Trophoblast cell (in vitro differentiated cells and primary cell): ENCODE results near the gene MBP.

Experiments used
- DNase-seq, 2 donors: peaks; one replicate each; pipeline ENCODE4 v3.0.0-alpha.2; 2016
- H2AFZ ChIP-seq: 2 replicates; pipeline ENCODE4 v1.6.1; 2013; ENCODE audit warnings: low read length, moderate library complexity, mild to moderate bottlenecking; ENCODE audit not compliant: insufficient read depth, poor library complexity
- H2AK5ac ChIP-seq: 2 replicates; pipeline ENCODE4 v1.6.1; 2013; ENCODE audit warnings: mild to moderate bottlenecking, low read length
- H2BK120ac ChIP-seq: 2 replicates; pipeline ENCODE4 v1.6.1; 2013; ENCODE audit warnings: low read length, mild to moderate bottlenecking, moderate library complexity; ENCODE audit not compliant: insufficient read depth, poor library complexity
- H2BK12ac ChIP-seq: 2 replicates; pipeline ENCODE4 v1.6.1; 2013; ENCODE audit warnings: mild to moderate bottlenecking, low read length, moderate library complexity
- H2BK5ac ChIP-seq: 2 replicates; pipeline ENCODE4 v1.6.1; 2013; ENCODE audit warnings: low read length, low read depth, moderate library complexity, mild to moderate bottlenecking; ENCODE audit not compliant: poor library complexity
- H3K14ac ChIP-seq: 2 replicates; pipeline ENCODE4 v1.6.1; 2013; ENCODE audit warnings: mild to moderate bottlenecking, low read length
- H3K18ac ChIP-seq: 2 replicates; pipeline ENCODE4 v1.6.1; 2013; ENCODE audit warnings: mild to moderate bottlenecking, low read length
- H3K23ac ChIP-seq: 2 replicates; pipeline ENCODE4 v1.6.1; 2013; ENCODE audit warnings: low read length
- H3K27ac ChIP-seq: 2 replicates; pipeline ENCODE4 v1.5.1; 2013; ENCODE audit warnings: low read depth, mild to moderate bottlenecking, inconsistent platforms, low read length, moderate library complexity
- H3K27me3 ChIP-seq: 2 replicates; pipeline ENCODE4 v1.6.1; 2013; ENCODE audit warnings: inconsistent platforms, mild to moderate bottlenecking, low read length, moderate library complexity; ENCODE audit not compliant: insufficient read depth
- H3K36me3 ChIP-seq, 2 experiments: 1 replicate in 1 of 2; 2 replicates in 1 of 2; pipeline ENCODE4 v1.6.1; 2013; ENCODE audit warnings: low read length in 2 of 2, mild to moderate bottlenecking in 2 of 2, moderate library complexity in 1 of 2; ENCODE audit not compliant: insufficient read depth in 2 of 2, control insufficient read depth in 1 of 2
- H3K4ac ChIP-seq: 2 replicates; pipeline ENCODE4 v1.6.1; 2013; ENCODE audit warnings: low read depth, mild to moderate bottlenecking, low read length, moderate library complexity
- H3K4me1 ChIP-seq, 2 experiments: 1 replicate in 1 of 2; 2 replicates in 1 of 2; pipeline ENCODE4 v1.6.1; 2013; ENCODE audit warnings: low read length in 2 of 2, mild to moderate bottlenecking in 2 of 2, moderate library complexity in 1 of 2; ENCODE audit not compliant: insufficient read depth in 2 of 2, control insufficient read depth in 1 of 2
- H3K4me2 ChIP-seq: 2 replicates; pipeline ENCODE4 v1.6.1; 2013; ENCODE audit warnings: inconsistent platforms, mild to moderate bottlenecking, low read length, moderate library complexity
- H3K4me3 ChIP-seq: 2 replicates; pipeline ENCODE4 v1.5.1; 2013; ENCODE audit warnings: mild to moderate bottlenecking, low read depth, low read length, inconsistent platforms
- H3K79me1 ChIP-seq: one replicate; pipeline ENCODE4 v1.6.1; 2013; ENCODE audit warnings: low read length
- H3K79me2 ChIP-seq: 2 replicates; pipeline ENCODE4 v1.6.1; 2013; ENCODE audit warnings: low read length, mild to moderate bottlenecking; ENCODE audit not compliant: control insufficient read depth, insufficient read depth, poor library complexity
- H3K9ac ChIP-seq: 2 replicates; pipeline ENCODE4 v1.6.1; 2013; ENCODE audit warnings: mild to moderate bottlenecking, low read length
- H3K9me3 ChIP-seq: 2 replicates; pipeline ENCODE4 v1.6.1; 2013; ENCODE audit warnings: low read depth, mild to moderate bottlenecking, control low read depth, inconsistent platforms, low read length; ENCODE audit not compliant: insufficient read depth
- H4K12ac ChIP-seq: 2 replicates; pipeline ENCODE4 v1.6.1; 2013; ENCODE audit warnings: low read depth, mild to moderate bottlenecking, low read length, moderate library complexity
- H4K8ac ChIP-seq: 2 replicates; pipeline ENCODE4 v1.6.1; 2013; ENCODE audit warnings: low read depth, mild to moderate bottlenecking, low read length, moderate library complexity
- H4K91ac ChIP-seq: one replicate; pipeline ENCODE4 v1.6.1; 2013; ENCODE audit warnings: low read depth, mild to moderate bottlenecking, low read length, moderate library complexity
- WGBS: extraction: QIAGEN DNeasy Blood & Tissue Kit; methylation state at CpG from one replicate; pipeline ENCODE4 v1.1.7; 2013; ENCODE audit warnings: missing lambda C conversion rate; ENCODE audit not compliant: insufficient read length, insufficient coverage; ENCODE audit errors: extremely low coverage; 5-methylcytosine and 5-hydroxymethylcytosine counted together

MBP gene

DNA sequence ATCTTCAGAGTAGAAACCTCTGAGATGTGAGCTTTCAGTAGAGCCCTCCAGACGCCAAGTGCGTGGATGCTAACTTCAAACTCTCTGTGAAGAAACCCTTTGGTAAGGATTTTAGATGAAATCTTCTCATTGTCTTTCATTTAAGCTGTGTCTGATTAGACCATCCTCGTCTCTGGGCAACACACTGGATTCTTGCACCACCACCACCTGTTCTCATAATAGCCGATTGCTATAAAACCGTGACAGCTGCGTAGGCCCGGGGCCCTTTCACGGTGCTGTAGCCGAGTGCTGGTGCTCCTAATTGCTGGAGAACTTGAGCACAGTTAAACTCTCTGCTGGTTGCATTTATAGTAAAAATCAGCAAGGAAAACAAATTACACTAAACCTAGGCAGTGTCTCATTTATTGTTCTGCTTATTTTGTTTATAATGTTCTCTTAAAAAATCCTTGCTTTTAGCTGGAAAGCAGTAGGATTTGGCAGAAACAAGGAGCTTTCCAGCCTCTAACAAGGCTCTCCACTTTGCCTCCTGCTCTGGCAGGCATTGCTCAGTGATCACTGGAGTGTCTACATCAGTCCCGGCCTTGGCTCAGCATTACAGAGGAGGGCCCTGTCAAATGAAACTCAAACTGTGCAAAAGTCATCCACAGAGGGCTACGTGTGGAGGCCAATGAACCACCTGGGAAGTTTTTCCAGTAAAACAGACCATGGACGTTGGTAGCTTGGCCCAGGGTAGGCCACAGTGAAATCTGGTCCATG lies 40.9 kb upstream of the MBP start:
- no peak overlapping the region for H3K4ac ChIP-seq
- no peaks in the 10 kb centered on the region for H3K4me1 ChIP-seq
- H3K27me3 ChIP-seq: no peaks in the 10 kb centered on the region
- no peak overlapping the region for H2AK5ac ChIP-seq
- no peak overlapping the region for H4K8ac ChIP-seq
- no peak overlapping the region for H2BK12ac ChIP-seq
- H3K9ac ChIP-seq: no peak overlapping the region
- DNase-seq: no peak
- no peak overlapping the region for H4K12ac ChIP-seq
- no peaks in the 10 kb centered on the region for H3K79me2 ChIP-seq
- no peak overlapping the region for H3K14ac ChIP-seq
- H4K91ac ChIP-seq: no peak overlapping the region
- H3K4me3 ChIP-seq: no peak overlapping the region
- H3K18ac ChIP-seq: no peak overlapping the region
- no peaks in the 10 kb centered on the region for H3K79me1 ChIP-seq
- H3K23ac ChIP-seq: no peak overlapping the region
- H2AFZ ChIP-seq: no peak overlapping the region
- H3K27ac ChIP-seq: no peak overlapping the region
- H2BK120ac ChIP-seq: no peak overlapping the region
- WGBS: no CpG with 5 or more reads among the region's 12 CpGs
- no peak overlapping the region for H3K4me2 ChIP-seq
- H2BK5ac ChIP-seq: no peak overlapping the region
- no peaks in the 10 kb centered on the region for H3K9me3 ChIP-seq
- H3K36me3 ChIP-seq: no peaks in the 10 kb centered on the region

DNA sequence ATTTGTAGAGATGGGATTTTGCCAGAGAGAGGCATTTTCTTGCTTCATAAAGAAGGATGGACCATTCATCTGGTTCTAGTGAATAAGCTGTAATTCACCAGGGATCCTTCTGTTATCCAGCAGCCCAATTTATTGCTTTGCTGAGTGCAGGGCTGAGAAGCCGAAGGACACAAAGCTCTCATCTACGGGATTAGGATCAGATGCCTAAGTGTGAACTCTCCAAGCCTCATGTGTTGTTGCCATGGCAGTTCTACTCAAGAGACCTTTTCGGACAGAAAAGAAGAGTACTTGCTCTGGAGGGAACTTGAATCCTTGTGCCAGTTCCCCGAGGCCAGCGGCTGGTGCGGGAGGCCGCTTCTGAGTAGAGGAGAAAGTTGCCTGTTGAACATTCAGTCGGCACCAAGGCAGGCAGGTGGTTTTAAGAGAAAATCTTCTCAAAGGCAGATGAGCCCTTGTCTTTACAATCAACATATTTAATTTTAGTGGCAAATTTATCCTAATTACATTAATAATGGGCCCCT lies 38.4 kb upstream of the MBP start:
- no peak overlapping the region for H4K8ac ChIP-seq
- no peaks in the 10 kb centered on the region for H3K79me2 ChIP-seq
- H2BK120ac ChIP-seq: no peak overlapping the region
- H3K23ac ChIP-seq: no peak overlapping the region
- H3K27ac ChIP-seq: no peak overlapping the region
- H3K18ac ChIP-seq: no peak overlapping the region
- no peak overlapping the region for H3K4ac ChIP-seq
- no peaks in the 10 kb centered on the region for H3K79me1 ChIP-seq
- no peak overlapping the region for H3K4me3 ChIP-seq
- H2BK12ac ChIP-seq: no peak overlapping the region
- H3K4me2 ChIP-seq: no peak overlapping the region
- H3K4me1 ChIP-seq: peaks cover 0 to 2% of the 10 kb centered on the region in 2 experiments
- no peak overlapping the region for H2AK5ac ChIP-seq
- no CpG with 5 or more reads among the region's 8 CpGs for WGBS
- H3K36me3 ChIP-seq: no peaks in the 10 kb centered on the region
- H3K14ac ChIP-seq: no peak overlapping the region
- no peak for DNase-seq
- no peak overlapping the region for H3K9ac ChIP-seq
- no peak overlapping the region for H2AFZ ChIP-seq
- no peaks in the 10 kb centered on the region for H3K9me3 ChIP-seq
- H4K91ac ChIP-seq: no peak overlapping the region
- no peak overlapping the region for H4K12ac ChIP-seq
- H3K27me3 ChIP-seq: no peaks in the 10 kb centered on the region
- H2BK5ac ChIP-seq: no peak overlapping the region

DNA sequence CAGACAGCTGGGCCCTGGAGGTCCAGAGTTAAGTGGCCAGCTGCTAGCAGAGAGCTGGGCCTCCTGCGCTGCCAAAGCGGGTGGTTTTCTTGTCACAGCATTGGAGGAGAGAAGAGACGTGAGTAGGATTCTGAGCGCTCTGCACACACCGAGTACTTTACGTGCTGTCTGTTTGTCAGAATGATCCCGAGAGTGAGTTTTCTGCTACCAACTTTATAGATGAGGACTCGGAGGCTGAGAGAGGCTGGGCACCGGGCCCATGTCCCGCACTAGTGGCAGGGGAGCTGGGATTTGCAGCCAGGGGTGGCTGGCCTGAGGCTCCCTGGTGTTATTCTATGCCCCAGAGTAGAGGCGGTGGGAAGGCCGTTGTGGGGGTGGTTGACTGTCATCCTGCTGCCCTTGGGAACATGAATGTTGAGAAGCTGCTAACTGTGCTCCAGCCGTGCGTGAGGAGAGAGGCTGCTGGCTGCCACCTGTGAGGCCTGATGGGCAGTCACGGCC lies 36.3 kb upstream of the MBP start:
- Histone ChIP-seq H3K14ac (no peak overlapping the region), H2AK5ac (no peak overlapping the region), H3K9ac (no peak overlapping the region), H3K4me1 (peaks cover 0 to 2% of the 10 kb centered on the region in 2 experiments), H3K27ac (no peak overlapping the region), H2AFZ (no peak overlapping the region), H3K9me3 (no peaks in the 10 kb centered on the region), H4K91ac (no peak overlapping the region), H3K36me3 (no peaks in the 10 kb centered on the region), H4K8ac (no peak overlapping the region), H3K27me3 (no peaks in the 10 kb centered on the region), H3K4ac (no peak overlapping the region), H3K23ac (no peak overlapping the region), H3K18ac (no peak overlapping the region), H3K4me3 (no peak overlapping the region), H3K79me2 (no peaks in the 10 kb centered on the region), H4K12ac (no peak overlapping the region), H3K79me1 (no peaks in the 10 kb centered on the region), H2BK120ac (no peak overlapping the region), H3K4me2 (no peak overlapping the region), H2BK12ac (no peak overlapping the region), H2BK5ac (no peak overlapping the region)
- DNase-seq: no peak
- no CpG with 5 or more reads among the region's 15 CpGs for WGBS

DNA sequence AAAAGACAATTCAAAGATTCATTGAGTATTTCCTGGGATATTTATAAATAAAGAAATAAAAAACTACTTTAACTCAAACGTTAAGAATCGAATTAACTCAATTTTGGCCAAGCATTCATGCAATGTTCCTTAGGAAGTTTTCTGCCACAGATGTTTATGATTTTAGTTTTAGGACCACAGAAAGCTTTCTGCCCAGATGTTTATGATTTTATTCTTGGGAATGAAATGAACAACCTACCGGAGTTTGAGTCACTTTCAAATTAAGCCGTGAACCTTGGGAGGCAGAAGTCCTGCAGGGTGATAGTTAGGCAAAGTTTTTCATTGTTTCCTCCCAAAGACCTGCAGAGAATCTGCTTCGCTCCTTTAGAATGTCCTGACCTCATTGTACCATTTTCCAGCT lies 34.7 kb upstream of the MBP start:
- H3K9ac ChIP-seq: no peak overlapping the region
- H3K4me1 ChIP-seq: peaks cover 0 to 7% of the 10 kb centered on the region in 2 experiments
- no peak overlapping the region for H2AFZ ChIP-seq
- no peak overlapping the region for H2BK120ac ChIP-seq
- H3K4me2 ChIP-seq: no peak overlapping the region
- no peaks in the 10 kb centered on the region for H3K79me2 ChIP-seq
- no peak overlapping the region for H3K14ac ChIP-seq
- no peak overlapping the region for H3K18ac ChIP-seq
- no peak for DNase-seq
- no CpG with 5 or more reads among the region's 5 CpGs for WGBS
- H4K91ac ChIP-seq: no peak overlapping the region
- no peak overlapping the region for H3K4ac ChIP-seq
- no peak overlapping the region for H4K12ac ChIP-seq
- no peaks in the 10 kb centered on the region for H3K36me3 ChIP-seq
- H3K23ac ChIP-seq: no peak overlapping the region
- no peaks in the 10 kb centered on the region for H3K27me3 ChIP-seq
- H3K79me1 ChIP-seq: no peaks in the 10 kb centered on the region
- H3K4me3 ChIP-seq: no peak overlapping the region
- no peak overlapping the region for H2AK5ac ChIP-seq
- H2BK5ac ChIP-seq: no peak overlapping the region
- H4K8ac ChIP-seq: no peak overlapping the region
- H3K27ac ChIP-seq: no peak overlapping the region
- no peaks in the 10 kb centered on the region for H3K9me3 ChIP-seq
- H2BK12ac ChIP-seq: no peak overlapping the region
